Measurements from ENCODE around the gene ACAD9. TPM values are rescaled to one million over a fixed set of nuclear protein-coding genes. Genes with fewer than 3 reads are reported as not detected.

ACAD9 gene
- total RNA-seq, 4 donors from 2014 or later: 13.1 to 51.4 (median 44.5) TPM

GRCh38 chr3:128908951-128909350, 29.5 kb downstream of the ACAD9 start:
- Histone ChIP-seq H3K4me3 (no peak overlapping the region), H3K27me3 (no peaks in the 10 kb centered on the region), H3K27ac (no peak overlapping the region), H3K36me3 (no peaks in the 10 kb centered on the region), H3K4me1 (no peaks in the 10 kb centered on the region), H3K9me3 (no peaks in the 10 kb centered on the region)
- TF ChIP-seq POLR2A (IDR thresholded peaks at IDR 0.05) (no peak), CTCF (IDR thresholded peaks at IDR 0.05) (no peak)
- intact Hi-C loops (cut with DNase I; ENCODE audit: low total_unique reads): no loop called here
- no peak for DNase-seq

- Histone ChIP-seq H3K9me3 (no peaks in the 10 kb centered on the region), H3K4me1 (no peaks in the 10 kb centered on the region), H3K27ac (no peak overlapping the region), H3K36me3 (no peaks in the 10 kb centered on the region), H3K27me3 (no peaks in the 10 kb centered on the region), H3K4me3 (no peak overlapping the region)
- intact Hi-C loops (cut with DNase I; ENCODE audit: low total_unique reads): no loop called here
- DNase-seq: no peak
- no peak for TF ChIP-seq POLR2A (IDR thresholded peaks at IDR 0.05)
- TF ChIP-seq CTCF (IDR thresholded peaks at IDR 0.05): no peak
Measured at GRCh38 chr3:128910006-128910405, 30.6 kb downstream of the ACAD9 start.

GRCh38 chr3:128911911-128912310, 32.5 kb downstream of the ACAD9 start:
- H3K36me3 ChIP-seq: no peaks in the 10 kb centered on the region
- DNase-seq: no peak

GRCh38 chr3:128914966-128915645, 35.7 kb downstream of the ACAD9 start:
- Histone ChIP-seq H3K9me3 (no peaks in the 10 kb centered on the region), H3K27ac (no peak overlapping the region), H3K36me3 (no peaks in the 10 kb centered on the region), H3K27me3 (no peaks in the 10 kb centered on the region), H3K4me3 (no peak overlapping the region), H3K4me1 (no peaks in the 10 kb centered on the region)
- intact Hi-C loops (cut with DNase I; ENCODE audit: low total_unique reads): no loop called here
- DNase-seq: no peak
- TF ChIP-seq CTCF (IDR thresholded peaks at IDR 0.05) (no peak), POLR2A (IDR thresholded peaks at IDR 0.05) (no peak)

More at GRCh38 chr3:128911911-128912310, 32.5 kb downstream of the ACAD9 start:
- Histone ChIP-seq H3K4me3 (no peak overlapping the region), H3K27me3 (no peaks in the 10 kb centered on the region), H3K9me3 (no peaks in the 10 kb centered on the region), H3K27ac (no peak overlapping the region), H3K4me1 (no peaks in the 10 kb centered on the region)
- no peak for TF ChIP-seq CTCF (IDR thresholded peaks at IDR 0.05)
- TF ChIP-seq POLR2A (IDR thresholded peaks at IDR 0.05): no peak
- intact Hi-C loops (cut with DNase I; ENCODE audit: low total_unique reads): no loop called here

- Histone ChIP-seq H3K9me3 (no peaks in the 10 kb centered on the region), H3K4me1 (no peaks in the 10 kb centered on the region), H3K36me3 (no peaks in the 10 kb centered on the region), H3K27me3 (no peaks in the 10 kb centered on the region), H3K27ac (no peak overlapping the region), H3K4me3 (no peak overlapping the region)
- no peak for DNase-seq
- TF ChIP-seq POLR2A (IDR thresholded peaks at IDR 0.05): no peak
- TF ChIP-seq CTCF (IDR thresholded peaks at IDR 0.05): peak in 1 of 4 experiments; percentile 8
- intact Hi-C loops (cut with DNase I; ENCODE audit: low total_unique reads): no loop called here
Measured at GRCh38 chr3:128917291-128917690, 37.9 kb downstream of the ACAD9 start.
